Thyroid gland (tissue), 4 donors: ENCODE results near the gene TOLLIP. TPM values are rescaled to one million over a fixed set of nuclear protein-coding genes. Genes with fewer than 3 reads are reported as not detected.

Source experiments
- DNase-seq, 2 donors: peaks; one replicate each; pipeline ENCODE4 v3.0.0-alpha.2; 2019
- H3K27ac ChIP-seq, 3 donors: fragments of 200-600 bp; sonication (generic); 1 replicate in 2 of 3; 2 replicates in 1 of 3; pipeline ENCODE4 v1.5.1; 2016 to 2019; ENCODE audit warnings: mild to moderate bottlenecking in 1 of 3, moderate library complexity in 1 of 3
- H3K27me3 ChIP-seq: fragments of 200-600 bp; sonication (generic); one replicate; pipeline ENCODE4 v1.5.1; 2019
- H3K36me3 ChIP-seq, 2 donors: fragments of 200-600 bp; sonication (generic); one replicate each; pipeline ENCODE4 v1.5.1; 2016 to 2019
- H3K4me1 ChIP-seq, 2 donors: fragments of 200-600 bp; sonication (generic); one replicate each; pipeline ENCODE4 v1.5.1; 2017 to 2019
- H3K4me3 ChIP-seq, 3 donors: fragments of 200-600 bp; sonication (generic); replicated peaks in 1 of 3; 1 replicate in 2 of 3; 2 replicates in 1 of 3; pipeline ENCODE4 v1.5.1; 2016; ENCODE audit warnings: mild to moderate bottlenecking in 1 of 3
- H3K9me3 ChIP-seq: fragments of 200-600 bp; sonication (generic); one replicate; pipeline ENCODE4 v1.5.1; 2017
- POLR2A ChIP-seq, 2 donors: fragments of 450-650 bp; IDR thresholded peaks; one replicate each; pipeline ENCODE4 v1.6.1; 2017; ENCODE audit warnings: antibody characterized with exemption in 2 of 2, mild to moderate bottlenecking in 2 of 2, moderate library complexity in 1 of 2
- WGBS, 2 donors: methylation state at CpG; one replicate each; pipeline ENCODE4 v1.1.5; 2017; 5-methylcytosine and 5-hydroxymethylcytosine counted together
- intact Hi-C: fragments of 100-400 bp; cut with DNase I; formaldehyde crosslinking; loops from one replicate; pipeline ENCODE4 v1.15.1; 2023
- total RNA-seq, 4 donors: library from RNA; depleted of rRNA; stranded (reverse); fragments of >200 nt; gene quantifications; one replicate each; pipeline ENCODE4 v1.2.3, GENCODE V29; 2016
- TF ChIP-seq, protein P1 (sequence below), 6 experiments: fragments of 200-600 bp in 3 of 6; fragments of 450-650 bp in 3 of 6; sonication (generic) in 3 of 6; IDR thresholded peaks; one replicate each; pipeline ENCODE4 v1.5.1; 2016 to 2019; ENCODE audit warnings: antibody characterized with exemption in 6 of 6, mild to moderate bottlenecking in 2 of 6, inconsistent platforms in 1 of 6, moderate library complexity in 1 of 6

Gene TOLLIP
- total RNA-seq, 4 donors from 2014 or later = 37.1 to 74.4 (median 65.7) TPM

DNA sequence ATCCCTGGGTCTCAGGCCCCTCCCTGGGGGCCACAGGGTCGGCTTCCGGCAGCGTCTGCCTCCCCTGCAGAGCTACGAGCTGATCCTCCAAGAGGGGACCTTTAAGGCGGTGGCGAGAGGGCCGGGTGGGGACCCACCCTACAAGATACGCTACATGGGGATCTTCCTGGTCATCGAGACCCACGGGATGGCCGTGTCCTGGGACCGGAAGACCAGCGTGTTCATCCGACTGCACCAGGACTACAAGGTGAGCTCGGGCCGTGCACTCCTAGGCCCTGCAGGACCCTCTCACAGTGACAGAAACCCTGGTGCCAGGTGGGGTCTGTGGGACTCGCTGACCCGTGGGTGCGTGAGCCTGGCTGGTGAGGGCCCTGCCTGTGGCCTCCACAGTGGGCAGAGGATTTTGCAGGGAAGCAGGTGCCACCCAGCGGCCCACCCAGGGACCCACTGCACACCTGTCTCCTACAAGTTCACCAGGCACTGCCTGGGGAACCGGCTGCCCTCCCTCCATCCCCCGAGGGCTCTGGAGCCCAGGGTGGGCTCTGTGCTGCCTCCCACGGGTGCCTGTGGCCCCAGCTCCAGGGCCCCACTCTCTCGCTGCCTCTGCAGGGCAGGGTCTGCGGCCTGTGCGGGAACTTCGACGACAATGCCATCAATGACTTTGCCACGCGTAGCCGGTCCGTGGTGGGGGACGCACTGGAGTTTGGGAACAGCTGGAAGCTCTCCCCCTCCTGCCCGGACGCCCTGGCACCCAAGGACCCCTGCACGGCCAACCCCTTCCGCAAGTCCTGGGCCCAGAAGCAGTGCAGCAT, 72.9 kb downstream of the TOLLIP start:
- Histone ChIP-seq H3K27ac (no peak overlapping the region), H3K9me3 (no peaks in the 10 kb centered on the region), H3K36me3 (no peaks in the 10 kb centered on the region), H3K27me3 (no peaks in the 10 kb centered on the region), H3K4me3 (no peak overlapping the region), H3K4me1 (no peaks in the 10 kb centered on the region)
- DNase-seq = no peak
- WGBS, 2 donors = 89 to 91% methylated on average over 22 to 30 of the region's 37 CpGs
- intact Hi-C loops = no loop called here
- TF ChIP-seq, protein P1, sequence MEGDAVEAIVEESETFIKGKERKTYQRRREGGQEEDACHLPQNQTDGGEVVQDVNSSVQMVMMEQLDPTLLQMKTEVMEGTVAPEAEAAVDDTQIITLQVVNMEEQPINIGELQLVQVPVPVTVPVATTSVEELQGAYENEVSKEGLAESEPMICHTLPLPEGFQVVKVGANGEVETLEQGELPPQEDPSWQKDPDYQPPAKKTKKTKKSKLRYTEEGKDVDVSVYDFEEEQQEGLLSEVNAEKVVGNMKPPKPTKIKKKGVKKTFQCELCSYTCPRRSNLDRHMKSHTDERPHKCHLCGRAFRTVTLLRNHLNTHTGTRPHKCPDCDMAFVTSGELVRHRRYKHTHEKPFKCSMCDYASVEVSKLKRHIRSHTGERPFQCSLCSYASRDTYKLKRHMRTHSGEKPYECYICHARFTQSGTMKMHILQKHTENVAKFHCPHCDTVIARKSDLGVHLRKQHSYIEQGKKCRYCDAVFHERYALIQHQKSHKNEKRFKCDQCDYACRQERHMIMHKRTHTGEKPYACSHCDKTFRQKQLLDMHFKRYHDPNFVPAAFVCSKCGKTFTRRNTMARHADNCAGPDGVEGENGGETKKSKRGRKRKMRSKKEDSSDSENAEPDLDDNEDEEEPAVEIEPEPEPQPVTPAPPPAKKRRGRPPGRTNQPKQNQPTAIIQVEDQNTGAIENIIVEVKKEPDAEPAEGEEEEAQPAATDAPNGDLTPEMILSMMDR (IDR thresholded peaks at IDR 0.05) = no peak

DNA sequence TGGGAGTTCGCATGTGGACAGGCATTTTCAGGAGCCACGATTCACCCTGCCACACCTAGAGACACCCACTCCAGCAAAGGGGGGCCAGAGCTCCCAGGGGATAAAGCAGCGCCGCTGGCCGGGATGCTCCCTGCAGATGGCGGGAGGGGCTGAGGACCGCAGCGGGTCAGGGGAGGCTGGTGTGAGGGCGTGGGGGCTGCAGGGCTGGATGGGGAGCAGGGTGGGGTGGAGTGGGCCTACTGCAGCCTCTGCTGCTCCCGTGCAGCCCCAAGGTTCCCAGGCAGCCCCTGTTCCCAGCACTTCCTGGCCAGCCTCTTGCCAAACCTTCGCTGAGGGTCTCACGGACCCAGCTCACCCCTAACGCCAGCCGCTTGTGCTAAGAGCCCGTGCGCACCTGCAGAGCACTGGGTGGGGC, 73.5 kb downstream of the TOLLIP start:
- Histone ChIP-seq H3K4me1 (no peaks in the 10 kb centered on the region), H3K27ac (no peak overlapping the region), H3K4me3 (no peak overlapping the region), H3K9me3 (no peaks in the 10 kb centered on the region), H3K36me3 (no peaks in the 10 kb centered on the region), H3K27me3 (no peaks in the 10 kb centered on the region)
- no peak for TF ChIP-seq POLR2A (IDR thresholded peaks at IDR 0.05)
- TF ChIP-seq, protein P1 (IDR thresholded peaks at IDR 0.05) = no peak
- intact Hi-C loops = no loop called here
- DNase-seq = no peak
- WGBS, 2 donors = 72 to 84% methylated on average over 13 to 16 of the region's 16 CpGs

DNA sequence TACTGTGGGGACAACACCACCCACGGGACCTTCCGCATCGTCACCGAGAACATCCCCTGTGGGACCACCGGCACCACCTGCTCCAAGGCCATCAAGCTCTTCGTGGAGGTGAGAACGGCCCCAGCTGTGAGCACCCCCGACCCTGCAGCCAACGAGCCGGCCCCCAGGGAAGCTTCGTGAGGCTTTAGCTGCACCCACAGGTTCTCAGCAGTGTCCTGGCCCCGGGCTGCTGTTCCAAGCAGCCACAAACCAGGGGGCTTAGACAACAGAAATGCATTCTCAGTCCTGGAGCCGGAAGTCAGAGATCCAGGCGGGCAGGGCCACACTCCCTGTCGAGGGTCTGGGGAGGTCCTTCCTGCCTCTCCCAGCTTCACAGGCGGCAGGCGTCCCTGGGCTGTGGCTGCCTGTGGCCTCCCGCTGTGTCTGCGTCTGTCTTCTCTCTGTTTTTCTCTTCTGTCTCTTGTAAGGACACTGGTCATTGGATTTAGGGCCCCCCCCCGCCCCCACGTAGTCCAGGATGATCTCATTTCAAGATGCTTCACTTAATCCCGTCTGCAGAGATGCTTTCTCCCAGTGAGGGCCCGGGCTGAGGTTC, 74.0 kb downstream of the TOLLIP start:
- H3K36me3 ChIP-seq = no peaks in the 10 kb centered on the region
- intact Hi-C loops = no loop called here
- H3K27me3 ChIP-seq = no peaks in the 10 kb centered on the region
- H3K4me1 ChIP-seq = no peaks in the 10 kb centered on the region
- 68 to 78% methylated on average over 15 to 16 of the region's 23 CpGs for WGBS, 2 donors
- H3K4me3 ChIP-seq = no peak overlapping the region
- H3K9me3 ChIP-seq = no peaks in the 10 kb centered on the region
- no peak for DNase-seq
- no peak overlapping the region for H3K27ac ChIP-seq
- TF ChIP-seq, protein P1 (IDR thresholded peaks at IDR 0.05) = no peak
- no peak for TF ChIP-seq POLR2A (IDR thresholded peaks at IDR 0.05)

DNA sequence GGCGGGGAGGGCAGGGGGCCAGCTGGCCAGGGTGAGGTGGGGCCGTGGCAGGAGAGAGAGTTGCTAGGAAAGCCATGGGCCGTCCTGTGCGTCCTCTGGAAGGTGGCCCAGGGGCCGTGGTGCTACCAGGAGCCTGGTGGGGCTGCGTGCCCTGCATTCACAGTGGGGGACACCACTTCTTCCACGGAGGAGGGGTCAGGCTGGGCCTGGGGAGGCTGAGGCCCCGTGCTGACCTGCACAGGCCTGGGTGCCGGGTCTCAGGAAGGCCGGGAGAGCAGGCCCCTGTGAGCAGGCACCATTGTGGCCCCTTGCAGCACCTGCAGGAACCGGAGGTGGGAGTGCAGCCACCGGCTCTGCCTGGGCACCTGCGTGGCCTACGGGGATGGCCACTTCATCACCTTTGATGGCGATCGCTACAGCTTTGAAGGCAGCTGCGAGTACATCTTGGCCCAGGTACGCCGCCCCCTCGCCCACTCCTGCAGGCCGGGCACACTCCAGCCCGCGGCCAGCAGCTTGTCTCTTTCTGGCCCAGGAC, 74.6 kb downstream of the TOLLIP start:
- H3K27ac ChIP-seq = no peak overlapping the region
- TF ChIP-seq, protein P1 (IDR thresholded peaks at IDR 0.05) = no peak
- TF ChIP-seq POLR2A (IDR thresholded peaks at IDR 0.05) = no peak
- H3K9me3 ChIP-seq = no peaks in the 10 kb centered on the region
- no peaks in the 10 kb centered on the region for H3K4me1 ChIP-seq
- no peaks in the 10 kb centered on the region for H3K36me3 ChIP-seq
- no peaks in the 10 kb centered on the region for H3K27me3 ChIP-seq
- 84 to 91% methylated on average over 15 of the region's 23 CpGs for WGBS, 2 donors
- intact Hi-C loops = no loop called here
- DNase-seq = no peak
- no peak overlapping the region for H3K4me3 ChIP-seq
